Brain microvascular endothelial cell (primary cell): ENCODE results near the gene PHACTR1.

Experiments used
- DNase-seq: peaks from one replicate; pipeline ENCODE4 v3.0.0-alpha.2; 2020
- H3K27ac ChIP-seq: fragments of 250-450 bp; sonication (Bioruptor Pico); 2 replicates; pipeline ENCODE4 v1.5.1; 2020; ENCODE audit warnings: mild to moderate bottlenecking, moderate library complexity
- H3K27me3 ChIP-seq: fragments of 250-450 bp; sonication (Bioruptor Pico); replicated peaks from 2 replicates; pipeline ENCODE4 v1.5.1; 2020; ENCODE audit warnings: mild to moderate bottlenecking
- H3K36me3 ChIP-seq: fragments of 250-450 bp; sonication (Bioruptor Pico); replicated peaks from 2 replicates; pipeline ENCODE4 v1.5.1; 2020; ENCODE audit warnings: mild to moderate bottlenecking
- H3K4me3 ChIP-seq: 2 replicates; pipeline ENCODE4 v1.5.1; 2011; ENCODE audit warnings: low read depth, mild to moderate bottlenecking, control low read depth, low read length, moderate library complexity
- in situ Hi-C: cut with HindIII; loops from 2 replicates; pipeline ENCODE4 v1.10.0; 2017; ENCODE audit warnings: low sequenced_read_pairs, low pct_ligation_motif_present
- TF ChIP-seq, protein P1 (sequence below): IDR thresholded peaks from 2 replicates; pipeline ENCODE4 v1.5.1; 2011; ENCODE audit warnings: low read depth, mild to moderate bottlenecking, moderate library complexity, low read length, control low read depth, inconsistent platforms; ENCODE audit errors: missing control alignments

Gene PHACTR1

DNA sequence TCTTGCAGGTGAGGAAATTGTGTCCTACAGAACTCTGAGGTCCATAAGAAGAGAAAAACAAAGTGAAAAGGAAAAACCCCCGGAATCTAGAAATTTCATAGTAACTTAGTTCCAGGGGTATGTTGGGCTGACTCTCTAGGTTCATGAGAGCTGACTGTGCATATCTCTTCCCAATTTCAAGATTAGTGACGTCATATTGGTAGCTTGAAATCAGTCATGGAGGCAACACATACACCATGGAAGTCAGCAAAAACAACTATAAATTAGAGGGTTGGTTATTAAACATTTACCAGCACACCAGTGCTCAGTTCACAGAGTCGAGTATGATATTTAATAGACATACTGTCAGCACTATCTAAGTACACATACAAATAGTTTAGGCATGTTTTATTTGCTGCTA, 49.8 kb downstream of the PHACTR1 start:
- Histone ChIP-seq H3K36me3 (no peaks in the 10 kb centered on the region), H3K27ac (no peak overlapping the region), H3K4me3 (no peak overlapping the region), H3K27me3 (no peaks in the 10 kb centered on the region)
- DNase-seq, result no peak
- in situ Hi-C loops, result no loop called here
- TF ChIP-seq, protein P1, sequence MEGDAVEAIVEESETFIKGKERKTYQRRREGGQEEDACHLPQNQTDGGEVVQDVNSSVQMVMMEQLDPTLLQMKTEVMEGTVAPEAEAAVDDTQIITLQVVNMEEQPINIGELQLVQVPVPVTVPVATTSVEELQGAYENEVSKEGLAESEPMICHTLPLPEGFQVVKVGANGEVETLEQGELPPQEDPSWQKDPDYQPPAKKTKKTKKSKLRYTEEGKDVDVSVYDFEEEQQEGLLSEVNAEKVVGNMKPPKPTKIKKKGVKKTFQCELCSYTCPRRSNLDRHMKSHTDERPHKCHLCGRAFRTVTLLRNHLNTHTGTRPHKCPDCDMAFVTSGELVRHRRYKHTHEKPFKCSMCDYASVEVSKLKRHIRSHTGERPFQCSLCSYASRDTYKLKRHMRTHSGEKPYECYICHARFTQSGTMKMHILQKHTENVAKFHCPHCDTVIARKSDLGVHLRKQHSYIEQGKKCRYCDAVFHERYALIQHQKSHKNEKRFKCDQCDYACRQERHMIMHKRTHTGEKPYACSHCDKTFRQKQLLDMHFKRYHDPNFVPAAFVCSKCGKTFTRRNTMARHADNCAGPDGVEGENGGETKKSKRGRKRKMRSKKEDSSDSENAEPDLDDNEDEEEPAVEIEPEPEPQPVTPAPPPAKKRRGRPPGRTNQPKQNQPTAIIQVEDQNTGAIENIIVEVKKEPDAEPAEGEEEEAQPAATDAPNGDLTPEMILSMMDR, result no peak

DNA sequence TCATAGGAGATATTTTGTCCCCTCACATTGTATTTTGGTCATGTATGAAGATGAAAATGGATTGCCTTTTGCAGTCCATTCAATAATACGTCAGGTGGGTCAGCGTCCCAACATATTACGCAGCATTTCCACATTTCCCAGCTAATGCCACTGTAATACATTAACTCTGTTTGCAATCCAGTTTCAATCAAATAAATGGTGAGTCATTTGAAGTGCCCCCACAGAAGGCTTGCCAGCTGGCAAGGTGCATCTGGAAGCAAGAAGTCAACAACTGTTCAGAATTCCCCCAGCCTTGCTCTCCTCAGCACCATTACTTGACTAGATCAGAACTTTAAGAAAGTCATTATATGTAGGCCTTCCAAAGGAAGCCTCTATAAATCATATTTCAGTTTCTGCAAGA, 50.4 kb downstream of the PHACTR1 start:
- in situ Hi-C loops, result no loop called here
- TF ChIP-seq, protein P1, result no peak
- H3K27me3 ChIP-seq, result no peaks in the 10 kb centered on the region
- no peak overlapping the region for H3K4me3 ChIP-seq
- no peak for DNase-seq
- H3K36me3 ChIP-seq, result no peaks in the 10 kb centered on the region
- no peak overlapping the region for H3K27ac ChIP-seq

DNA sequence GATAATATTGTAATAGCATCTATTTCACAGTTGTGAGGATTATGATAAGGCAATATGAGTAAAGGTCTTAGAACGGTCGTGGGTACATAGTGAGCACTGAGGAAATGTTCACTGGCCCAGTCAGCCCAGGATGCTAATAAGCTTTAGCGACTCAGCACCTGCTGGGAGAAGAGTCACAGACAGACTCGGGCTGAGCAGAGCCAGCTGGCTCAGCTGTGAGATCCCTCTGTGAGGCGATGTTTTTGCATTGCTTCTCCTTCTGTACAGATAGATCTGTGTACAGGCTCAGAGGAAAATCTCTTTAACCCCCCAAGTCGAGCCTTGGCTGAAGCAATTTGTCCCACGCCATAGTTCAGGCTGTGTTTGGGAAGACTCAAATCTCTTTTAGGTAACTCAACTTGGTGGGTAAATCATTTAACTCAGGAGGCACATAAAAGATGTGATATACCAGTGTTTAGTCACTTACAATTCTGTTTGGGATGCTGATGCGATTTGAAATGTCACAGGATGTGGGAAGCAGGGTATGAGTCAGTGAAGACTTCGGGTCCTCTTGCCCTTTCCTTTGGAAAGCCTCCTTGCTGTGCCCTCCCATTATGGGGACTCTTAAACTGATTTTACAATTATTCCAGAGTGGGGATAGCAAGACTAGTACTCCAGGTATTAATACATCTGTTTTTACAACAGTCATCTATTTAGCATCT, 53.1 kb downstream of the PHACTR1 start:
- Histone ChIP-seq H3K27me3 (no peaks in the 10 kb centered on the region), H3K4me3 (no peak overlapping the region), H3K27ac (no peak overlapping the region), H3K36me3 (no peaks in the 10 kb centered on the region)
- in situ Hi-C loops, result no loop called here
- DNase-seq, result no peak
- TF ChIP-seq, protein P1, result no peak

DNA sequence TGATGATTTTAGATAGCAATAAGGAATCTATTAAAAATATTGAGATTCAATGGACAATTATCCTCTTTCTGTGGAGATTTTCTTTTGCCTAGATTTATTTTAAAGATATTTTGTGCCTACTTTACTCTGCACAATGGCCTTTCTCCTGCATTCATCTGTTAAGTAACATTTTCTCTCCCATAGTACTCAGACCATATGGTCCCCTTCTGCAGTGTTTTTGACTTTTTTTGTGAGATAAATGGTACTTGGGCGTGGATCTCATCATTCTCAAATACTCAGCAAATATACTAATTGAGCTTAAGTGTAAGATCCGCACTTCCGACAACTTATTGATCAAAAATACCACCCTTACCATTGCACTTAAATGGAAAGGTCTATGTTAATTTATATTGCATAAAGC, 55.8 kb downstream of the PHACTR1 start:
- no peak for DNase-seq
- H3K4me3 ChIP-seq, result no peak overlapping the region
- TF ChIP-seq, protein P1, result no peak
- in situ Hi-C loops, result no loop called here
- H3K36me3 ChIP-seq, result no peaks in the 10 kb centered on the region
- H3K27ac ChIP-seq, result no peak overlapping the region
- H3K27me3 ChIP-seq, result no peaks in the 10 kb centered on the region

DNA sequence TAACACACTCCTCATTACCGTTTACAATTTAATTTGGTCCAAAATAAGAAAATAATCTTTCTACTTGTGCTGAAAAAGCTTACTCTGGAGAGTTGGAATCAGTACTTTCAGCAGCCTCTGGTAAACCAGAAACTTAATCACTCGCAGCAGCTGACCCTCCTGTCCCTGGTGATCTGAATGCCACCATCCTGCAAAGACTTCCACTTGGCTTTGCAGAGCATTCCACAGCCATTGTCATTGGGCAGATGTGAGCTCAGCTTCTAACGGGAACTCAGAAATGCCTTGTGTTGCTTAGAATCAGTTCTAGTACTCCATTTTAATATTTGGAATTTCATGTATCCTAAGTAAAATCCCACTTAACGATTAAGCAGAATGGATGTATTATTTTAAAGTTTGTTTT, 59.7 kb downstream of the PHACTR1 start:
- H3K36me3 ChIP-seq, result no peaks in the 10 kb centered on the region

More for the DNA sequence above, 59.7 kb downstream of the PHACTR1 start:
- Histone ChIP-seq H3K27me3 (no peaks in the 10 kb centered on the region), H3K4me3 (no peak overlapping the region), H3K27ac (no peak overlapping the region)
- TF ChIP-seq, protein P1, result no peak
- no peak for DNase-seq
- in situ Hi-C loops, result no loop called here
